HepG2 (cell line): Measurements from ENCODE around the gene TGM1. TPM values are rescaled to one million over a fixed set of nuclear protein-coding genes. Genes with fewer than 3 reads are reported as not detected.

Experiments used
- ATAC-seq: fragments of 200-7000 bp; cut with Tn5 transposase; 3 replicates; pipeline ENCODE4 v1.9.1; 2020; ENCODE audit warnings: mild to moderate bottlenecking, moderate library complexity
- BruUV-seq: library from RNA; stranded (reverse); fragments of 400-500 nt; replicated peaks from 2 replicates; lab custom pipeline; 2021; lab: Mats Ljungman, UMichigan
- CTCF ChIA-PET: fragments of 300-600 bp; formaldehyde crosslinking; extraction: SDS; loops from one replicate; lab custom pipeline; 2021; ENCODE audit warnings: low total read pairs, inconsistent platforms, low intra/inter-chr PET ratio; lab: Yijun Ruan, JAX
- POLR2A ChIA-PET: fragments of 350-600 bp; sonication (Branson Sonifier 250); formaldehyde crosslinking; loops from one replicate; lab custom pipeline; 2020; ENCODE audit warnings: antibody characterized with exemption, inconsistent platforms; lab: Yijun Ruan, JAX
- DNase-seq: peaks from one replicate; pipeline ENCODE4 v3.0.0-alpha.2; 2015; ENCODE audit warnings: low spot score
- FAIRE-seq: peaks from 3 replicates; lab custom pipeline; 2011; peaks lifted over from hg19 to GRCh38; lab: Jason Lieb, UNC
- H2AFZ ChIP-seq: one replicate; pipeline ENCODE4 v1.6.1; 2011; ENCODE audit warnings: low read length, inconsistent platforms
- H3K27ac ChIP-seq: fragments of 300-600 bp; 3 replicates; pipeline ENCODE4 v1.8.0; 2011; ENCODE audit warnings: mixed run types, mild to moderate bottlenecking, mixed read lengths, low read length, inconsistent platforms; ENCODE audit not compliant: insufficient read depth; ENCODE audit errors: extremely low read length
- H3K27me3 ChIP-seq, 2 experiments: fragments of 200-600 bp in 1 of 2; 2 replicates in 1 of 2; 3 replicates in 1 of 2; pipeline versions ENCODE4 v1.6.0 to v1.8.0; 2011; ENCODE audit warnings: low read length in 2 of 2, mild to moderate bottlenecking in 2 of 2, moderate library complexity in 2 of 2, inconsistent platforms in 1 of 2; ENCODE audit not compliant: insufficient read depth in 2 of 2, control insufficient read depth in 1 of 2
- H3K36me3 ChIP-seq, 2 experiments: fragments of 200-600 bp in 1 of 2; replicated peaks in 1 of 2; 2 replicates in 1 of 2; 3 replicates in 1 of 2; pipeline versions ENCODE4 v1.5.1 to v1.8.0; 2011; ENCODE audit warnings: low read length in 2 of 2, inconsistent platforms in 1 of 2; ENCODE audit not compliant: insufficient read depth in 2 of 2, control insufficient read depth in 1 of 2
- H3K4me1 ChIP-seq: 2 replicates; pipeline ENCODE4 v1.5.1; 2012; ENCODE audit warnings: low read length, inconsistent platforms; ENCODE audit not compliant: insufficient read depth
- H3K4me2 ChIP-seq: 2 replicates; pipeline ENCODE4 v1.6.0; 2011; ENCODE audit warnings: low read depth, low read length, inconsistent platforms
- H3K4me3 ChIP-seq, 3 experiments: fragments of 200-600 bp in 1 of 3; sonication (generic), shearing (Covaris generic) in 1 of 3; replicated peaks in 1 of 3; 2 replicates each; pipeline ENCODE4 v1.5.1; 2011 to 2016; ENCODE audit warnings: low read length in 3 of 3, inconsistent platforms in 2 of 3, low read depth in 2 of 3, mild to moderate bottlenecking in 2 of 3, control low read depth in 1 of 3, mixed read lengths in 1 of 3; ENCODE audit not compliant: insufficient read depth in 1 of 3
- H3K79me2 ChIP-seq: one replicate; pipeline ENCODE4 v1.6.1; 2011; ENCODE audit warnings: low read length, inconsistent platforms; ENCODE audit not compliant: insufficient read depth
- H3K9ac ChIP-seq: 2 replicates; pipeline ENCODE4 v1.6.0; 2011; ENCODE audit warnings: mild to moderate bottlenecking, low read depth, low read length, inconsistent platforms; ENCODE audit not compliant: insufficient read depth
- H3K9me3 ChIP-seq: 2 replicates; pipeline ENCODE4 v1.5.1; 2012; ENCODE audit warnings: mild to moderate bottlenecking, low read length
- H4K20me1 ChIP-seq: 2 replicates; pipeline ENCODE4 v1.6.0; 2011; ENCODE audit warnings: inconsistent platforms, mild to moderate bottlenecking, low read length, moderate library complexity; ENCODE audit not compliant: insufficient read depth
- AGO2 ChIP-seq: fragments of 200-400 bp; formaldehyde crosslinking; optimal IDR thresholded peaks from 2 replicates; pipeline ENCODE3; 2017; ENCODE audit warnings: mild to moderate bottlenecking, low read depth, low read length, moderate library complexity
- CHCHD3 ChIP-seq: sonication (generic); formaldehyde crosslinking; IDR thresholded peaks from 2 replicates; pipeline ENCODE4 v1.8.0; 2022; ENCODE audit warnings: mild to moderate bottlenecking, missing genetic modification reagents, moderate library complexity
- JUN ChIP-seq: sonication (generic); formaldehyde crosslinking; IDR thresholded peaks from 2 replicates; pipeline ENCODE4 v1.4.0; 2020; ENCODE audit warnings: mild to moderate bottlenecking, missing genetic modification reagents
- MIER3 ChIP-seq: IDR thresholded peaks from 2 replicates; pipeline ENCODE4 v1.6.1; 2016; ENCODE audit warnings: missing compliant biosample characterization, borderline replicate concordance
- MTA1 ChIP-seq: sonication (generic); formaldehyde crosslinking; IDR thresholded peaks from 2 replicates; pipeline ENCODE4 v1.4.0; 2020; ENCODE audit warnings: missing genetic modification reagents, mild to moderate bottlenecking, borderline replicate concordance
- MTF2 ChIP-seq: sonication (generic); formaldehyde crosslinking; IDR thresholded peaks from 2 replicates; pipeline ENCODE4 v1.5.0; 2020; ENCODE audit warnings: missing genetic modification reagents, borderline replicate concordance
- POLR2AphosphoS2 ChIP-seq: IDR thresholded peaks from 2 replicates; pipeline ENCODE4 v1.6.1; 2011; ENCODE audit warnings: low read depth, low read length, improper control_type of control experiment
- SAFB2 ChIP-seq: sonication (generic); formaldehyde crosslinking; IDR thresholded peaks from 2 replicates; pipeline ENCODE4 v1.5.1; 2020; ENCODE audit warnings: missing genetic modification reagents, low read depth, mild to moderate bottlenecking, borderline replicate concordance
- THAP9 ChIP-seq: sonication (generic); formaldehyde crosslinking; IDR thresholded peaks from 2 replicates; pipeline ENCODE4; 2020; ENCODE audit warnings: missing genetic modification reagents, mild to moderate bottlenecking, borderline replicate concordance
- ZFX ChIP-seq: sonication (generic); formaldehyde crosslinking; IDR thresholded peaks from 2 replicates; pipeline ENCODE4 v1.4.0; 2020; ENCODE audit warnings: mild to moderate bottlenecking, low read depth, missing genetic modification reagents, moderate library complexity
- ZHX1 ChIP-seq: sonication (generic); formaldehyde crosslinking; IDR thresholded peaks from 2 replicates; pipeline ENCODE4 v1.8.1; 2022; ENCODE audit warnings: low read depth, mild to moderate bottlenecking, missing genetic modification reagents
- ZNF598 ChIP-seq: sonication (generic); formaldehyde crosslinking; IDR thresholded peaks from 2 replicates; pipeline ENCODE4 v1.5.1; 2020; ENCODE audit warnings: mild to moderate bottlenecking, missing genetic modification reagents, borderline replicate concordance
- ZNF670 ChIP-seq: sonication (generic); formaldehyde crosslinking; IDR thresholded peaks from 2 replicates; pipeline ENCODE4 v1.8.0; 2022; ENCODE audit warnings: mild to moderate bottlenecking, missing genetic modification reagents, borderline replicate concordance
- ZNF768 ChIP-seq: sonication (generic); formaldehyde crosslinking; IDR thresholded peaks from 2 replicates; pipeline ENCODE4 v1.4.0; 2020; ENCODE audit warnings: missing genetic modification reagents
- ZNF891 ChIP-seq: sonication (generic); formaldehyde crosslinking; IDR thresholded peaks from 2 replicates; pipeline ENCODE4 v1.5.0; 2020; ENCODE audit warnings: mild to moderate bottlenecking, missing genetic modification reagents
- WGBS: methylation state at CpG from one replicate; pipeline ENCODE4 v1.1.6; 2017; ENCODE audit warnings: low lambda C conversion rate; 5-methylcytosine and 5-hydroxymethylcytosine counted together
- in situ Hi-C: cut with HindIII; loops from 2 replicates; pipeline ENCODE4 v1.10.0; 2017; ENCODE audit warnings: low pct_unique_long_range_greater_than_20kb; ENCODE audit not compliant: extremely low pct_ligation_motif_present
- intact Hi-C: fragments of 100-400 bp; cut with micrococcal nuclease; formaldehyde crosslinking; loops from one replicate; pipeline ENCODE4 v1.10.0; 2022; ENCODE audit not compliant: unreplicated experiment
- polyA plus RNA-seq, 8 experiments: library from polyadenylated mRNA; depleted of rRNA in 3 of 8; stranded (reverse) in 7 of 8; unstranded in 1 of 8; fragments of >200 nt; fragmentation: Illumina TruSeq in 4 of 8; extraction: Trizol in 4 of 8; gene quantifications; 2 replicates each; pipeline versions ENCODE4 v1.2.1 to v1.2.3, GENCODE V29; 2011 to 2016; ENCODE audit warnings: low read depth in 4 of 8, missing spikeins in 1 of 8, mixed read lengths in 1 of 8; ENCODE audit not compliant: insufficient read depth in 1 of 8
- total RNA-seq, 5 experiments: library from RNA; depleted of rRNA; stranded (reverse); fragments of >200 nt; fragmentation: Illumina TruSeq; extraction: Trizol; gene quantifications; 2 replicates each; pipeline ENCODE4 v1.2.3, GENCODE V29; 2016; ENCODE audit warnings: low read depth in 1 of 5

Gene TGM1
- total and polyA plus RNA-seq, 2 of the 13 experiments (the other 11 are each of a cell fraction or from before 2014, with no cell fraction given): 3.2 to 10.6 TPM

- peak; percentile 91 for TF ChIP-seq AGO2
- 0 out of 2 replicates have a peak, but pooled peaks have one; percentile 26 for TF ChIP-seq ZFX (CRISPR knock-in tag)
- peak; percentile 34; the same call in 1 of the 2 replicates for TF ChIP-seq ZNF768
- TF ChIP-seq MIER3 (CRISPR knock-in tag): no peak
- TF ChIP-seq SAFB2 (CRISPR knock-in tag): 0 out of 2 replicates have a peak, but pooled peaks have one; percentile 68
- peak; percentile 84; the same call in 1 of the 2 replicates for TF ChIP-seq CHCHD3
Measured at GRCh38 chr14:24310646-24311604, 47.9 kb upstream of the TGM1 start, which contains the start of gene LTB4R (continued).

GRCh38 chr14:24310265-24310645, 47.3 kb upstream of the TGM1 start:
- no peak overlapping the region for H3K9ac ChIP-seq
- H3K36me3 ChIP-seq: peaks cover 16 to 18% of the 10 kb centered on the region in 2 experiments
- peaks cover 9% of the 10 kb centered on the region for H3K79me2 ChIP-seq
- POLR2A ChIA-PET: interaction anchor here (0.8 to 24.7 kb wide), 6 partner anchors 8 to 215 kb away, joined by 3 to 850 read pairs (median 17); partner anchors contain the start of genes CHMP4A, DHRS1, GMPR2 and NEDD8
- no peak overlapping the region for H3K4me3 ChIP-seq
- CTCF ChIA-PET: interaction anchor here (3.4 kb wide), 1 partner anchor 12 kb away, joined by 45 read pairs; the partner anchor contains the start of genes DHRS1 and NOP9
- BruUV-seq: no TSS peak
- intact Hi-C loops: no loop called here
- H3K9me3 ChIP-seq: no peaks in the 10 kb centered on the region
- DNase-seq (no peak), ATAC-seq (no peak), FAIRE-seq (no peak)
- H3K4me1 ChIP-seq: peaks cover 58% of the 10 kb centered on the region
- no peaks in the 10 kb centered on the region; a peak in 1 of 5 replicates for H3K27me3 ChIP-seq
- in situ Hi-C loops: no loop called here
- H4K20me1 ChIP-seq: no peaks in the 10 kb centered on the region
- H2AFZ ChIP-seq: no peak overlapping the region
- no peak overlapping the region for H3K4me2 ChIP-seq
- 90% methylated on average over 5 of the region's 5 CpGs for WGBS
- H3K27ac ChIP-seq: peak overlapping the region; percentile 4
- no peak for TF ChIP-seq ZNF670 (CRISPR knock-in tag)
- TF ChIP-seq POLR2AphosphoS2: 0 out of 2 replicates have a peak, but pooled peaks have one; percentile 58
- peak; percentile 39; the same call in 1 of the 2 replicates for TF ChIP-seq ZNF891 (CRISPR knock-in tag)
- TF ChIP-seq JUN (CRISPR knock-in tag): 0 out of 2 replicates have a peak, but pooled peaks have one; percentile 31
- 0 out of 2 replicates have a peak, but pooled peaks have one; percentile 18 for TF ChIP-seq MTA1 (CRISPR knock-in tag)
- 0 out of 2 replicates have a peak, but pooled peaks have one; percentile 9 for TF ChIP-seq THAP9 (CRISPR knock-in tag)
- TF ChIP-seq MTF2: no peak
- 0 out of 2 replicates have a peak, but pooled peaks have one; percentile 36 for TF ChIP-seq ZNF598 (CRISPR knock-in tag)
- TF ChIP-seq ZHX1 (CRISPR knock-in tag): no peak
